Renal cortical epithelial cell (primary cell): Measurements from ENCODE around the gene PGAP2. TPM values are rescaled to one million over a fixed set of nuclear protein-coding genes. Genes with fewer than 3 reads are reported as not detected.
"Not testable (repeated sequence)": the region's sequence is repeated elsewhere in the genome, so short reads cannot be mapped to it uniquely, and the experiment has no call there.

ENCODE experiments used
- DNase-seq: peaks from one replicate; pipeline ENCODE4 v3.0.0-alpha.2; 2011; ENCODE audit warnings: low read depth
- total RNA-seq: library from RNA; depleted of rRNA; stranded (reverse); fragments of >200 nt; gene quantifications from 2 replicates; pipeline ENCODE4 v1.2.3, GENCODE V29; 2014

The PGAP2 gene
- total RNA-seq, 1 donor from 2014 or later, result 18.7 TPM

GRCh38 chr11:3854977-3855807 lies 46.8 kb downstream of the PGAP2 start, which contains the start of gene STIM1:
Gene STIM1 (plus strand): TSS chr11:3855664. CDS start chr11:3856271, 607 bp downstream.
- peak; percentile 76 for DNase-seq

GRCh38 chr11:3855808-3856491 lies 47.6 kb downstream of the PGAP2 start:
- no peak for DNase-seq

GRCh38 chr11:3856856-3857553 lies 48.6 kb downstream of the PGAP2 start:
- DNase-seq, result no peak

GRCh38 chr11:3857628-3858027 lies 49.3 kb downstream of the PGAP2 start:
- DNase-seq, result no peak

- DNase-seq, result no peak
Measured at GRCh38 chr11:3859373-3859881, 51.1 kb downstream of the PGAP2 start.

- no peak for DNase-seq
Measured at GRCh38 chr11:3860375-3860774, 52.0 kb downstream of the PGAP2 start.

- DNase-seq, result not testable (repeated sequence)
Measured at GRCh38 chr11:3860898-3861393, 52.6 kb downstream of the PGAP2 start.

GRCh38 chr11:3861683-3862082 lies 53.3 kb downstream of the PGAP2 start:
- DNase-seq, result no peak

GRCh38 chr11:3865388-3866193 lies 57.2 kb downstream of the PGAP2 start:
- DNase-seq, result peak; percentile 82

- no peak for DNase-seq
Measured at GRCh38 chr11:3866206-3866605, 57.8 kb downstream of the PGAP2 start.

GRCh38 chr11:3866836-3867208 lies 58.5 kb downstream of the PGAP2 start:
- DNase-seq, result no peak

- DNase-seq, result no peak
Measured at GRCh38 chr11:3867209-3868091, 59.1 kb downstream of the PGAP2 start.

- DNase-seq, result no peak
Measured at GRCh38 chr11:3873712-3874349, 65.5 kb downstream of the PGAP2 start.

Other genes starting within 250 kb of the PGAP2 start
- not detected in 2 replicates for gene ART5, start 166.6 kb upstream of the PGAP2 start, total RNA-seq
- not detected in 2 replicates for gene ART1, start 163.4 kb upstream of the PGAP2 start, total RNA-seq
- 0.35 and 0.45 TPM in 2 replicates for gene CHRNA10, start 137.2 kb upstream of the PGAP2 start, total RNA-seq
- gene NUP98, start 11.0 kb upstream of the PGAP2 start, total RNA-seq, result 125 and 159 TPM in 2 replicates
- gene RHOG, start 32.4 kb downstream of the PGAP2 start, total RNA-seq, result 5.6 and 20.5 TPM in 2 replicates
- 38.9 and 82.6 TPM in 2 replicates for gene STIM1, start 47.1 kb downstream of the PGAP2 start, total RNA-seq